HG02623 (cell line): ENCODE measurements around the gene NUP43.
"Not testable (repeated sequence)": the region's sequence is repeated elsewhere in the genome, so short reads cannot be mapped to it uniquely, and the experiment has no call there.

Source experiments
- ATAC-seq: cut with Tn5 transposase; IDR thresholded peaks from one replicate; pipeline ENCODE4 v1.9.1; 2021; ENCODE audit warnings: moderate library complexity; ENCODE audit not compliant: unreplicated experiment

The NUP43 gene

DNA sequence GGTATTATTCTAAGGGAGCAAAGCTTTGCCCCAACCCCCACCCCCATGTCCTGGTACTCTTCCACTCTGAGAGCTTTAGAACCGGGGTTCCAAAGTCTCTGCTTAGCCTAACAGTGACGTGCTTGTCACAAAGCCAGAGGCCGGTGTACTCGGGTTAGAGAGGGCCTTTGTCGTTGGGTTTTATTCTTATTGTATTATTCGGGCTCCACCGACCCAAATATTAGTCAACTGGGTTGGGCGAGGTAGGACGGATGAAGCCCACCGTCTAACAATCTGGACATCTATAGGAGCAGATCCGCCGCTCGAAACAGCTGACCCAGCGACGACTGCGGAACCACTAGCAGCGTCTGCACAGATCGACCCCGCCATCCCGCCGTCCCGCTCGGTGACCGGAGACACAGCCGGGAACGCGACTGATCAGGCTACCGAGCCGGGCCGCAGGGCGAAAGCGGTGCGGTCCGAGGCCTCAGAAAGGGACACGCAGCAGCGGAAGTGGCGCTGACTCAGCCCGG lies 2.8 kb upstream of the NUP43 start:
- not testable (repeated sequence) for ATAC-seq

- not testable (repeated sequence) for ATAC-seq
Observed at GRCh38 chr6:149745252-149745651, 1.1 kb downstream of the NUP43 start.

- no peak for ATAC-seq
Observed at GRCh38 chr6:149734915-149735314, 11.4 kb downstream of the NUP43 start.

DNA sequence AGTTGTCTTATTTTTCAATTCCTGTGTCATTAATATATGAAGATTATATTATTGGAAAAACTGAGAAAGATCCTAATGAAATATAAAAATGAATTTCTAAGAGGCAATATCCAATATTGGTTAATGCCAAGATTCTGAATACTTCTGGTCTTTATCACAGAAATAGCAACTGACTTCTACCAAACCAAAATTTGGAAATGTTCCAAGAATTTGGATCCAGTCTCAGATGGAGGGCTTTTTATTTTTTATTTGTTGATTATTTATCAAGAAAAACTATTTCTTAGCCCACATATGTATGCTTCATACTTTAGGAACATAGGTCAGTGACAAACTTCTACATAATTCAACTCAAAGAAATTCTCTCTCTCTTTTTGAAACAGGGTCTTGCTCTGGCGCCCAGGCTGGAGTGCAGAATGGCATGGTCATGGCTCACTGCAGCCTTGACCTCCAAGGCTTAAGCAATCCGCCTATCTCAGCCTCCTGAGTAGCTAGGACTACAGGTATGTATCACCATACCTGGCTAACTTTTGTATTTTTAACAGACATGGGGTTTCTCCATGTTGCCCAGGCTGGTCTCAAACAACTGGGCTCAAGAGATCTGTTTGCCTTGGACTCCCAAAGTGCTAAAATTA lies 13.1 kb downstream of the NUP43 start:
- ATAC-seq, result no peak

GRCh38 chr6:149729824-149730223 lies 16.5 kb downstream of the NUP43 start:
- ATAC-seq, result no peak

DNA sequence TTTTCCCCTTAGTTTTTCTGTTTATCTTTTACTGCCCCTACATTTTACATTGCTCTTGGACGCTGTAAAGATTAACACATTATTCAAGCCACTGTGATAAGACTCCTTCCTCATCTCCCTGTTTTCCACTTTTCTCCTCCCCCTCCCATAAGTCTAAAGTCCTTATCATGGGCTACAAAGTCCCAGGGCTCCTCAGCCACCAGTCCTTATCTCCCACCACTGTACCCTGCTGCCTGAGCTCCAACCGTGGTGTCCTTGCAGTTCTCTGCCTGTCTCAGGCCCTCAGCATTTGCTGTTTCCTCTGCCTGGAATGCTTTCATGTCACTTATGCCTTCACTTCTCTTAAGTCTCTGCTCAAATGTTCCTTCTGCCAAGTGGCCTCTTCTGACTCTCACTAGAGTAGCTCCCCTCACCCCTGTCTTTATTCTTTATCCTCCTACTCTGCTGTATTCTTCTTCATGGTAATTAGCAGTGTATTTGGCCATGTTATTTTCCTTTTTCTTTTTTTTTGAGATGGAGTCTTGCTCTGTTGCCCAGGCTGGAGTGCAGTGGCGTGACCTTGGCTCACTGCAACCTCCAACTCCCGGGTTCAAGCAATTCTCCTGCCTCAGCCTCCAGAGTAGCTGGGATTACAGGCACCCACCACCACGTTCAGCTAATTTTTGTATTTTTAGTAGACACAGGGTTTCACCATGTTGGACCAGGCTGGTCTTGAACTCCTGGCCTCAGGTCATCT lies 17.7 kb downstream of the NUP43 start:
- ATAC-seq, result no peak

GRCh38 chr6:149727793-149728498 lies 18.4 kb downstream of the NUP43 start:
- ATAC-seq, result no peak

GRCh38 chr6:149725785-149726184 lies 20.5 kb downstream of the NUP43 start:
- ATAC-seq, result no peak

DNA sequence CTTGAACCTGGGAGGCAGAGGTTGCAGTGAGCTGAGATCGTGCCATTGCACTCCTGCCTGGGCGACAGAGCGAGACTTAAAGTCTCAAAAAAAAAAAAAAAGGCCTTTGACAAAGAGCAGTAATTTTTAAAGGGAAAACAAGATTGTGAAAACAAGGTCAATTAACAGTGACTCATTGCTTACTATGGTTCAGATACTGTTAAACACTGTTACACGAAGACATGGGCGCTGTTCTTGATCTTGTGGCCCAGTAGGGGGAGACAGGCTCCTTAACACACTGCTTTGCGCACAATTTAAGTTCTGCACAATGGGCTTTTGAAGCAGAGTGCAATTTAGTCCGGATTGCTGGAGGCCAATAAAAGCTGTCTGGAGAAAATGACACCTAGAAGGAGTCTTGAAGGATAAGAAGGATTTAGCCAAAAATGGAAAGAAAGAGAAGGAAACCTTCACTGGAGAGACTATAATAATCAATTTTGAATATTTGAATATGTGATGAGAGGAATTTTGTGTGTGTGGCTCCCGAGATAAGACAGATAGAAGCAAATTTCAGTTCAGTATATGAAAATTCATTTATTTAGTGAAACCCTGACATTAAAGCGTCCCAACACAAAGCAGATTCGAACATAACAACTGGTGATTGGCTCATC lies 22.4 kb downstream of the NUP43 start:
- no peak for ATAC-seq

DNA sequence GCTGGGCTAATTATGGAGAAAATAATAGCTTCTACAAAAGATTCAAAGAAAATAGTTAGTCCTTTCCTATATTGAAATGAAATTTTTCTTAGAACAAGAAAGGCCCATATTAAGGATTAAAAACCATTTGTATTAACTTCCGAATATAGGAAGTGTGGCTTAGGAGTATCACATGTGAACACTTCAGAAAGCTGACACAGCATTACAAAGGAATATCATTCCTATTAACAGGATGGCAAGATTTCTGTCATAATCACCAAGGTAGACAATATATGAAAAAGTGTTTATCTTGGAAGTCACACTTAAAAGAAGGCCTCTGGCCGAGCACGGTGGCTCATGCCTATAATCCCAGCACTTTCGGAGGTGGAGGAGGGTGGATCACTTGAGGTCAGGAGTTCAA lies 23.1 kb downstream of the NUP43 start:
- no peak for ATAC-seq

- ATAC-seq, result no peak
Observed at GRCh38 chr6:149719531-149719930, 26.8 kb downstream of the NUP43 start.

- peak; percentile 80 for ATAC-seq
Observed at GRCh38 chr6:149717588-149718458, 28.5 kb downstream of the NUP43 start, which contains the start of gene LATS1. LATS1 (minus strand) TSS chr6:149718101; CDS start chr6:149702126, 15,975 bp downstream.

- no peak for ATAC-seq
Observed at GRCh38 chr6:149717255-149717587, 29.1 kb downstream of the NUP43 start.

GRCh38 chr6:149716181-149716963 lies 30.0 kb downstream of the NUP43 start:
- no peak for ATAC-seq

GRCh38 chr6:149714442-149714841 lies 31.9 kb downstream of the NUP43 start:
- ATAC-seq, result no peak

GRCh38 chr6:149711711-149712110 lies 34.6 kb downstream of the NUP43 start:
- no peak for ATAC-seq

- no peak for ATAC-seq
Observed at GRCh38 chr6:149701714-149702113, 44.6 kb downstream of the NUP43 start.

- no peak for ATAC-seq
Observed at GRCh38 chr6:149699150-149699549, 47.2 kb downstream of the NUP43 start.

GRCh38 chr6:149698175-149698574 lies 48.2 kb downstream of the NUP43 start:
- ATAC-seq, result no peak

- no peak for ATAC-seq
Observed at GRCh38 chr6:149696901-149697300, 49.4 kb downstream of the NUP43 start.
